A549 (cell line): Measurements from ENCODE around the gene NUDT9.

Source experiments
- RFX5 ChIP-seq: fragments of 450-650 bp; IDR thresholded peaks from 2 replicates; pipeline ENCODE4 v1.7.1; 2014; ENCODE audit warnings: antibody characterized with exemption, mild to moderate bottlenecking, moderate library complexity
- SREBF2 ChIP-seq: fragments of 450-650 bp; IDR thresholded peaks from 2 replicates; pipeline ENCODE4 v1.6.1; 2014; ENCODE audit warnings: mild to moderate bottlenecking, moderate library complexity
- TF ChIP-seq, protein P1 (sequence below): fragments of >200 bp; sonication (Bioruptor Twin); formaldehyde crosslinking; IDR thresholded peaks from 3 replicates; pipeline ENCODE4 v1.5.1; 2016

DNA sequence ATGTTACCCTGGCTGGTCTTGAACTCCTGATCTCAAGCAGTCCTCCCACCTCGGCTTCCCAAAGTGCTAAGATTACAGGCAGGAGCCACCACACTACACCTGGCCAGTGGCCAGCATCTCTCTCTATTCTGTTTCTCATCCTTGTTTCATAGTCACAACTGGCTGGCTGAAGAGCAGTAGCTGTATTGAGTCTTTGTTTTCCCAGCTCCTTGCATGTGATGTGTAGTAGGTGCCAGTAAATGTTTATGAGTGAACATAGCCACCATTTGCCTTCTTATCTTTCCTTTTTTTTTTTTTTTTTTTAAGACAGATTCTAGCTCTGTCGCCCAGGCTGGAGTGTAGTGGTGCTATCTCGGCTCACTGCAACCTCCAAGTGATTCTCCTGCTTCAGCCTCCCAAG, 23.6 kb downstream of the NUDT9 start:
- TF ChIP-seq, protein P1, sequence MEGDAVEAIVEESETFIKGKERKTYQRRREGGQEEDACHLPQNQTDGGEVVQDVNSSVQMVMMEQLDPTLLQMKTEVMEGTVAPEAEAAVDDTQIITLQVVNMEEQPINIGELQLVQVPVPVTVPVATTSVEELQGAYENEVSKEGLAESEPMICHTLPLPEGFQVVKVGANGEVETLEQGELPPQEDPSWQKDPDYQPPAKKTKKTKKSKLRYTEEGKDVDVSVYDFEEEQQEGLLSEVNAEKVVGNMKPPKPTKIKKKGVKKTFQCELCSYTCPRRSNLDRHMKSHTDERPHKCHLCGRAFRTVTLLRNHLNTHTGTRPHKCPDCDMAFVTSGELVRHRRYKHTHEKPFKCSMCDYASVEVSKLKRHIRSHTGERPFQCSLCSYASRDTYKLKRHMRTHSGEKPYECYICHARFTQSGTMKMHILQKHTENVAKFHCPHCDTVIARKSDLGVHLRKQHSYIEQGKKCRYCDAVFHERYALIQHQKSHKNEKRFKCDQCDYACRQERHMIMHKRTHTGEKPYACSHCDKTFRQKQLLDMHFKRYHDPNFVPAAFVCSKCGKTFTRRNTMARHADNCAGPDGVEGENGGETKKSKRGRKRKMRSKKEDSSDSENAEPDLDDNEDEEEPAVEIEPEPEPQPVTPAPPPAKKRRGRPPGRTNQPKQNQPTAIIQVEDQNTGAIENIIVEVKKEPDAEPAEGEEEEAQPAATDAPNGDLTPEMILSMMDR = no peak
- TF ChIP-seq SREBF2 (no peak), RFX5 (no peak)
